ENCODE measurements around the gene RGMB.

Gene RGMB

DNA sequence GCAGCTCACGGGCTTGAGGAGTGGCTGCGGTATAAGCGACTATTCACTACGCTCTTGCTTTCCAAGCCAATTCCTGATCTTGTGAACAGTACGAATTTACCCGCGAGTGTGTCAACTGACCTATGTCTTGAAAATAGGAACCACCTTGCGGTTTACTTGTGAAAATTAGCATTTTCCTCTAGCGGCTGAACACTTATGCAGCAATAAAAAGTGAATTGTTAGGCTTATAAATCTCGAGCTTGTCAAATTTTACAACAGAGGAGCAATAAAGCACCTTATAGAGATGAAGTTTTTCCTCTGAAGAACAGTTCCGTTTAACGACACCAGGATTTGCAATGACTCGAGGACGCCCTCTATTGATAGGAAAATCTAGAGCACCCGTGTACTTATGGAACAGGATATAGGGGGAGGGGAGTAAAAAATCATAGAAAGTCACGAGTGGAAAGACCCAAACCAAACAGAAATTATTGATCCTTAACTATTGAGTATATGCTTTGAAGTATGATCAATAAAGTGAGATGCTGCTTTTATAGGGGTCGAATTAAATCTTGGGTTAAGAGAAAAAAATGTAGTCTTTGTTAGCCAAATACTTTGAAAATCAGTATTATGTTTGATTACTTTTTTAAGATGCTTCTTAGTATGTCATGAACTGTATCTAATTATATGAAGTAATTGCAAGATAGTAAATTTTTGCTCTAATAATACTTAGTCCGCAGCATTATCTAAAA is 1.9 kb upstream of the RGMB start:
- no peak for TF ChIP-seq JUND (IDR thresholded peaks at IDR 0.05; ENCODE audit: low read depth)
- in situ Hi-C loops (cut with HindIII; ENCODE audit: low pct_unique_long_range_greater_than_20kb, low sequenced_read_pairs) = no loop called here
- DNase-seq (ENCODE audit: low read depth in 1 of 2, low spot score in 1 of 2) = peak; percentile 64 to 93

- peak; percentile 78 to 95 for DNase-seq (ENCODE audit: low read depth in 1 of 2, low spot score in 1 of 2)
- in situ Hi-C loops (cut with HindIII; ENCODE audit: low pct_unique_long_range_greater_than_20kb, low sequenced_read_pairs) = no loop called here
- TF ChIP-seq JUND (IDR thresholded peaks at IDR 0.05; ENCODE audit: low read depth) = no peak
Measured at GRCh38 chr5:98772415-98773213, 849 bp upstream of the RGMB start.

- TF ChIP-seq JUND (IDR thresholded peaks at IDR 0.05; ENCODE audit: low read depth) = no peak
- no peak for DNase-seq (ENCODE audit: low read depth in 1 of 2, low spot score in 1 of 2)
- in situ Hi-C loops (cut with HindIII; ENCODE audit: low pct_unique_long_range_greater_than_20kb, low sequenced_read_pairs) = no loop called here
Measured at GRCh38 chr5:98773214-98773463, 324 bp upstream of the RGMB start.

DNA sequence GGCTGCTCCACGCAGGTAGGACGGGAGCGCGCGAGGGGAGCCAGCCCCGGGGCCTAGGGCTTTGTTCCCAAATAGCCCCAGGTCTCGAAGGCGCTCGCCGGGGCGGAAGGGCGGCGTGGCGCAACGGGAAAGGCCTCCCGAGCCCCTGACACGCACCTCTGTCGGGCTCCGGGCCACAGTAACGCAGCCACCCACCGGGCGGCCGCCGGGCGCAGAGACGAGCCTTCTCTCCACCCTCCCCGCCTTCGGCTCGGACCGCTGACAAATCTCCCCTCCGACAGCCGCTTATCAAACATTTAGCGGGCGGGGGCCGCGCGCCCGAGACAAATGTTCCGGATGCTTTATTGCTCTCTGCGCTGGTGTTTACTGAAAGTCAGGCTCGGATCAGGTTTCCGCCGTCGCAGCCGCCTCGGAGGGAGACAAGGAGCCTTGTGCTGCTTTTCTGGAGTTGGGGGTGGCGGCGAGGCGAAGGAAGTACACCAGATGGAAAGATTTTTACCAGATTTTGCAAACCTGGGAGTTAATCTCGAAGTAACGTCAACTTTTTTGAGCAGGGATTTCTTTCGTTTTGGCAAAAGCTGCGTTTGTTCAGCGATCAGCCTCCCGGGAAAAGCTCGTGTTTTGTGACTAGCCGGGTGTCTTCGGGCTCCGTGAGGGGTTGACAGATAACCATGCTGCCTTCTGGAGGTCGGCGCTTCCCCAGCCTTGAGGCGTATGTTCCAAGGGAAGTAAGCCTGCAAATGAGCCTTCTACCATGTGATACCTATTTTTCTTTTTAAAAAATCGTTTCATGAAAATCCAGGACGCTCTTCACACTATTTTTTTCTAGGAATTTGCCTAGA is 950 bp downstream of the RGMB start:
- in situ Hi-C loops (cut with HindIII; ENCODE audit: low pct_unique_long_range_greater_than_20kb, low sequenced_read_pairs) = no loop called here
- DNase-seq (ENCODE audit: low read depth in 1 of 2, low spot score in 1 of 2) = peak in 1 of 2 experiments; percentile 75
- TF ChIP-seq JUND (IDR thresholded peaks at IDR 0.05; ENCODE audit: low read depth) = no peak

DNA sequence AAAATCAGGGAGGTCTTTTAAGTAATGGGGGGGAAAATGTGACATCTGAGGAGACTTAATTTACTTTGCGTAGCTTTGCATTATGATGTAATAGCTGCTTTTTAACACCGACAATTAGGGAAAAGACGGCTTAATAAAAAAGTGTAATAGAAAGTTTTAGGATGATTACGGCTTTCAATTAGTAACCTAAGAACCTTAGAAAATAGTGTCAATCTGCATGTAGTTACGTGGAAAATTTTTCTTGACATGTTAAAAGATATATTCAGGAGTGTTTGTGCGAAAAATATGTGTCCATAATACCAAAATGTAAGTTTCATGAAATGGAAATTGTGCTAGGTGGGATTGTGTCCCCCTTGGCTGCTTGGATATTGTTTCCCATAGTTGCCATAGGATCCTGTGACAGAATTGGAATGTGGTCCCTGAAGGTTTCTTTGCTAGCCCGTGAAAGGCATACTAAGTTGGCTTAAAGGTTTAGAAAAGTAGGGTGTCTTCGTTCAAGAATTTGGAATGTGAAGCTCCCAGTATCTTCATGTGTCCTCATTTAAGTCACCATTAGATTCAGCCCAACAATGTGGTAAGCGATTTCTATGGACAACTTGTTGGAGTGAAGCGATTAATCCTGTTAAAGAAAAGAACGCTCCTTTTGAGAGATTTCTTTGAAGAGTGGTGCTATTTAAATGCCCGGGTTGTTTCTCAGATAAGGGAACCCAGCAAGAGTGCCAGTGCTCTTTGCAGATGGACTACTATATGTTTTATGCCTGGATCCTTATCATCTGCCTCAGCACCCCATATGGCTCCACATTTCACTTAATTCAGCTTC is 2.0 kb downstream of the RGMB start:
- in situ Hi-C loops (cut with HindIII; ENCODE audit: low pct_unique_long_range_greater_than_20kb, low sequenced_read_pairs) = no loop called here
- TF ChIP-seq JUND (IDR thresholded peaks at IDR 0.05; ENCODE audit: low read depth) = no peak
- DNase-seq (ENCODE audit: low read depth in 1 of 2, low spot score in 1 of 2) = no peak

DNA sequence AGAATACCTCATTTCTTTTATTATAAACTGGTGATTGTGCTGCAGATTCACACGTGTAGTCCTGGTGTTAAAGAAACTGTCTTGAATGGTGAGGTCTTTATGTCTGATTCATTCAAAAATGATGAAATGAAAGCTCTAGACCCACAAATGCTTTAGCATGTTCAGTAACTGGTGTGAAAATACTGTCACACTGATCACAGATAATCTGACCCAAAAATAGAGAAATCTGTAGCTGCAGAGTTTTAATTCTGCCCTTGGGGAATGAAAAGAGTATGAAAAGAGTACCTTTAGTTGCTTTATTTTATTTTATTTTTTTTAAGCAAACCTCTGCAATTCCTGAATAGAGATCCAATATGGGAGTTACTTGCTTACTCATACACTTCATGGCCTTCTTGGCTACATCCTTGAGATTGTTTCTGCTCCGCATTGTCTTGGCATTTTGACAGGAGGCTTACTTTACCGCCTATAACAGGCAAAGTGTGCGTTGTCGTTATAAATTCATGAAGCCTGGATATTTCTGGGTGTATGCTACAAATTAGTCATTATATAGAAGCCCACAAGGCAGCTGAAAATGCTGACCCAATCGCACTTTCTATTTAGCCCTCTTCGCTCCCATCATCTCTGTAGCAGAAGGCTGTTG is 2.7 kb downstream of the RGMB start:
- no peak for DNase-seq (ENCODE audit: low read depth in 1 of 2, low spot score in 1 of 2)
- in situ Hi-C loops (cut with HindIII; ENCODE audit: low pct_unique_long_range_greater_than_20kb, low sequenced_read_pairs) = no loop called here

GRCh38 chr5:98777295-98777694 is 3.8 kb downstream of the RGMB start:
- in situ Hi-C loops (cut with HindIII; ENCODE audit: low pct_unique_long_range_greater_than_20kb, low sequenced_read_pairs) = no loop called here
- no peak for DNase-seq (ENCODE audit: low read depth in 1 of 2, low spot score in 1 of 2)
- TF ChIP-seq JUND (IDR thresholded peaks at IDR 0.05; ENCODE audit: low read depth) = no peak

More for the DNA sequence above, 2.7 kb downstream of the RGMB start:
- TF ChIP-seq JUND (IDR thresholded peaks at IDR 0.05; ENCODE audit: low read depth) = no peak

GRCh38 chr5:98779264-98779877 is 5.9 kb downstream of the RGMB start:
- TF ChIP-seq JUND (IDR thresholded peaks at IDR 0.05; ENCODE audit: low read depth) = no peak
- in situ Hi-C loops (cut with HindIII; ENCODE audit: low pct_unique_long_range_greater_than_20kb, low sequenced_read_pairs) = no loop called here
- no peak for DNase-seq (ENCODE audit: low read depth in 1 of 2, low spot score in 1 of 2)

DNA sequence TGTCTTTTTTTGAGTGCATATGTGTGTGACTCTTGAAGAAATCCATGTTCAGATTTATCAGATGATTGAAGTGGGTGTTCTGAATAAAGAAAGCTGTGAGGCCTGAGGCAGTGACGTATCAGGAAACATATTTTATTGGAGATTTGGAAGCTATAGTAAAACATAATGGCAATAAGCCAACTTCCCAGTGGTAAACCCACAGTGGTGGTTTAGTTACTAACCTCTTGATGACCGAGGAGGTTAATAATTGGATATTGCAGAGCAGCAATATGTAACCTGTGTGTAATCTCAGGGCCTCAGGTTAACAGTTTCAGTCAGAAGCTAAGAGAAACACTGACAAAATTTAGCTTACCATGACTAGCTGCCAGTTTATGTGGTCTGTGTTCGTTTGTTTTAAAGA is 6.9 kb downstream of the RGMB start:
- DNase-seq (ENCODE audit: low read depth in 1 of 2, low spot score in 1 of 2) = no peak
- no peak for TF ChIP-seq JUND (IDR thresholded peaks at IDR 0.05; ENCODE audit: low read depth)
- in situ Hi-C loops (cut with HindIII; ENCODE audit: low pct_unique_long_range_greater_than_20kb, low sequenced_read_pairs) = no loop called here

DNA sequence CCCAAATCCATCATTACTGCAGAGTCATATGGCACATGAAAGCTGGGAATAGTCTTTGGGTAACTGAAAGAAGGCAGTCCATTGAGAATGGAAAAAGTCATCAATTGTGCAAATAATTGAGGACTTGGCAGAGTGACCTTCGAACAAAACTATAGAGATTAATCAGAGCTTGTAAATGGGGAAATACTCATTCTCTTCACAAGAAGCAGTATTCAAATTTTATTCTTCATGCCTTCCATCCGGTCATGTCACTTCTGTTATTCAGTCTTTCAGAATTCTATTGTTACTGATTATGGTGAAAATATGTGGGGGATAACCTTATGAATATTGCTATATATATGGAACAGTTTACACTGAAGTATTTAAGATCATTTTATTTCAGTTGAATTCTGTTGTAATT is 8.1 kb downstream of the RGMB start:
- no peak for DNase-seq (ENCODE audit: low read depth in 1 of 2, low spot score in 1 of 2)
- TF ChIP-seq JUND (IDR thresholded peaks at IDR 0.05; ENCODE audit: low read depth) = no peak
- in situ Hi-C loops (cut with HindIII; ENCODE audit: low pct_unique_long_range_greater_than_20kb, low sequenced_read_pairs) = no loop called here

DNA sequence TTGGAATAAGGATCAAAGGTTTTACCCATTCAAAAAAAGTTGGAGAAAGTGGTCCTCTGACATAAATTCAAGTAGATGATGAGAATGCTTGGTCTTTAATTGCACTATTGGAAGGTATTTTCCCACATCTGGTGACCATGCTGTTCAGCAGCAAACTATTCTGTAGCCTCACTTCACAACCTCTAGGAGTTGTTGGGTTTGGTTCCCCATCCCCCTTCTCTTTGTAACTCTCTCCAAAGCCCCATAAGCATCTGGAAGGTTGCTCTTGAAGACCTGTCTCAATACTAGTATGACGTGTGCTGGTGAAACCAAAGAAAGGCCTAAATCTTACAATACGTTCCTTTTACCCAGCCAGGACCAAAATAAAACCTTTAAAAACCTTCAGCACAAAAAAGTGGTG is 8.5 kb downstream of the RGMB start:
- DNase-seq (ENCODE audit: low read depth in 1 of 2, low spot score in 1 of 2) = no peak
- no peak for TF ChIP-seq JUND (IDR thresholded peaks at IDR 0.05; ENCODE audit: low read depth)
- in situ Hi-C loops (cut with HindIII; ENCODE audit: low pct_unique_long_range_greater_than_20kb, low sequenced_read_pairs) = no loop called here
